Loucy (cell line): ENCODE results near the gene PPP2R2B.

Experiments used
- H2AFZ ChIP-seq: fragments of 200-600 bp; sonication (generic); 2 replicates; pipeline ENCODE4 v1.6.0; 2016; ENCODE audit warnings: antibody characterized with exemption, mild to moderate bottlenecking, low read length, moderate library complexity
- H3F3A ChIP-seq: fragments of 200-600 bp; 2 replicates; pipeline ENCODE4 v1.6.0; 2016; ENCODE audit warnings: antibody characterized with exemption, low read depth, mild to moderate bottlenecking
- H3K27me3 ChIP-seq: fragments of 200-600 bp; sonication (generic); 2 replicates; pipeline ENCODE4 v1.6.1; 2014; ENCODE audit warnings: low read length, mild to moderate bottlenecking; ENCODE audit not compliant: insufficient read depth, poor library complexity, severe bottlenecking
- H3K36me3 ChIP-seq: fragments of 200-600 bp; sonication (generic); 2 replicates; pipeline ENCODE4 v1.6.1; 2016; ENCODE audit warnings: low read length; ENCODE audit not compliant: insufficient read depth
- H3K4me1 ChIP-seq: fragments of 200-600 bp; sonication (generic); 2 replicates; pipeline ENCODE4 v1.5.1; 2014; ENCODE audit warnings: low read length, mild to moderate bottlenecking; ENCODE audit not compliant: insufficient read depth, poor library complexity, severe bottlenecking
- H3K4me2 ChIP-seq: fragments of 200-600 bp; sonication (generic); 2 replicates; pipeline ENCODE4 v1.6.0; 2014; ENCODE audit warnings: antibody characterized with exemption, low read length, low read depth, mild to moderate bottlenecking; ENCODE audit not compliant: poor library complexity, severe bottlenecking
- H3K4me3 ChIP-seq: fragments of 200-600 bp; sonication (generic); 2 replicates; pipeline ENCODE4 v1.5.1; 2014; ENCODE audit warnings: low read length, mild to moderate bottlenecking, mixed read lengths; ENCODE audit not compliant: poor library complexity, severe bottlenecking
- H3K79me2 ChIP-seq: fragments of 200-600 bp; sonication (generic); 2 replicates; pipeline ENCODE4 v1.6.1; 2014; ENCODE audit warnings: low read length; ENCODE audit not compliant: insufficient read depth
- H3K9ac ChIP-seq: fragments of 200-600 bp; sonication (generic); 2 replicates; pipeline ENCODE4 v1.6.0; 2014; ENCODE audit warnings: mild to moderate bottlenecking, low read depth, low read length, moderate library complexity; ENCODE audit not compliant: poor library complexity, severe bottlenecking
- H3K9me2 ChIP-seq: fragments of 200-600 bp; sonication (generic); replicated peaks from 2 replicates; pipeline ENCODE4 v1.6.1; 2016; ENCODE audit warnings: low read depth, low read length, mixed read lengths
- H3K9me3 ChIP-seq: fragments of 200-600 bp; sonication (generic); 2 replicates; pipeline ENCODE4 v1.6.1; 2014; ENCODE audit warnings: mild to moderate bottlenecking, antibody characterized with exemption, low read length, low read depth; ENCODE audit not compliant: insufficient read depth
- H4K20me1 ChIP-seq: fragments of 200-600 bp; sonication (generic); 2 replicates; pipeline ENCODE4 v1.6.0; 2014; ENCODE audit warnings: antibody characterized with exemption, low read length, mild to moderate bottlenecking; ENCODE audit not compliant: insufficient read depth, poor library complexity, severe bottlenecking
- CTCF ChIP-seq: fragments of 200-600 bp; sonication (generic); conservative IDR thresholded peaks from 2 replicates; pipeline ENCODE4 v1.5.1; 2014; ENCODE audit warnings: mild to moderate bottlenecking, antibody characterized with exemption, low read length
- EZH2phosphoT487 ChIP-seq: fragments of 200-600 bp; IDR thresholded peaks from 2 replicates; pipeline ENCODE4 v1.6.1; 2018; ENCODE audit warnings: antibody characterized with exemption, mild to moderate bottlenecking, moderate library complexity, borderline replicate concordance

The PPP2R2B gene

GRCh38 chr5:146897061-146897460 is 18.5 kb upstream of the PPP2R2B start:
- no peak overlapping the region for H3K4me3 ChIP-seq
- no peaks in the 10 kb centered on the region for H3K9me2 ChIP-seq
- H3K4me2 ChIP-seq = no peak overlapping the region
- no peaks in the 10 kb centered on the region for H3F3A ChIP-seq
- H3K27me3 ChIP-seq = no peaks in the 10 kb centered on the region
- no peak overlapping the region for H2AFZ ChIP-seq
- H3K9ac ChIP-seq = no peak overlapping the region
- TF ChIP-seq EZH2phosphoT487 (no peak), CTCF (no peak)
- H3K9me3 ChIP-seq = no peaks in the 10 kb centered on the region
- H3K79me2 ChIP-seq = no peaks in the 10 kb centered on the region
- no peaks in the 10 kb centered on the region for H3K36me3 ChIP-seq
- H4K20me1 ChIP-seq = no peaks in the 10 kb centered on the region
- no peaks in the 10 kb centered on the region for H3K4me1 ChIP-seq

- H3K9me2 ChIP-seq = no peaks in the 10 kb centered on the region
- H3K4me2 ChIP-seq = no peak overlapping the region
- H3K4me3 ChIP-seq = no peak overlapping the region
- H2AFZ ChIP-seq = no peak overlapping the region
- no peaks in the 10 kb centered on the region for H3F3A ChIP-seq
- no peak overlapping the region for H3K9ac ChIP-seq
- TF ChIP-seq CTCF (no peak), EZH2phosphoT487 (no peak)
- no peaks in the 10 kb centered on the region for H3K27me3 ChIP-seq
- no peaks in the 10 kb centered on the region for H3K36me3 ChIP-seq
- peaks cover 5% of the 10 kb centered on the region for H3K4me1 ChIP-seq
- H3K9me3 ChIP-seq = no peaks in the 10 kb centered on the region
- no peaks in the 10 kb centered on the region for H4K20me1 ChIP-seq
- no peaks in the 10 kb centered on the region for H3K79me2 ChIP-seq
Measured at GRCh38 chr5:146894753-146895521, 16.4 kb upstream of the PPP2R2B start.

- H3K4me2 ChIP-seq = no peak overlapping the region
- no peaks in the 10 kb centered on the region for H3K36me3 ChIP-seq
- H3K4me3 ChIP-seq = no peak overlapping the region
- TF ChIP-seq EZH2phosphoT487 = no peak
- TF ChIP-seq CTCF = no peak
- H2AFZ ChIP-seq = no peak overlapping the region
- no peaks in the 10 kb centered on the region for H3K9me3 ChIP-seq
- no peaks in the 10 kb centered on the region for H3K79me2 ChIP-seq
- H3F3A ChIP-seq = no peaks in the 10 kb centered on the region
- H3K9ac ChIP-seq = no peak overlapping the region
- H3K9me2 ChIP-seq = no peaks in the 10 kb centered on the region
- no peaks in the 10 kb centered on the region for H4K20me1 ChIP-seq
- H3K27me3 ChIP-seq = no peaks in the 10 kb centered on the region
- peaks cover 5% of the 10 kb centered on the region for H3K4me1 ChIP-seq
Measured at GRCh38 chr5:146893991-146894390, 15.4 kb upstream of the PPP2R2B start.
